Parietal lobe (tissue), 2 donors: ENCODE results near the gene TACC3. TPM values are rescaled to one million over a fixed set of nuclear protein-coding genes. Genes with fewer than 3 reads are reported as not detected.

ENCODE experiments used
- small RNA-seq: library from RNA; depleted of rRNA; stranded (forward); fragments of <200 nt; gene quantifications from one replicate; pipeline ENCODE3, GENCODE V24; 2014; ENCODE audit warnings: low replicate concordance
- total RNA-seq: library from RNA; depleted of rRNA; stranded (reverse); fragments of >200 nt; gene quantifications from one replicate; pipeline ENCODE4 v1.2.3, GENCODE V29; 2014

Gene TACC3
- total RNA-seq, result 4.7 TPM

DNA sequence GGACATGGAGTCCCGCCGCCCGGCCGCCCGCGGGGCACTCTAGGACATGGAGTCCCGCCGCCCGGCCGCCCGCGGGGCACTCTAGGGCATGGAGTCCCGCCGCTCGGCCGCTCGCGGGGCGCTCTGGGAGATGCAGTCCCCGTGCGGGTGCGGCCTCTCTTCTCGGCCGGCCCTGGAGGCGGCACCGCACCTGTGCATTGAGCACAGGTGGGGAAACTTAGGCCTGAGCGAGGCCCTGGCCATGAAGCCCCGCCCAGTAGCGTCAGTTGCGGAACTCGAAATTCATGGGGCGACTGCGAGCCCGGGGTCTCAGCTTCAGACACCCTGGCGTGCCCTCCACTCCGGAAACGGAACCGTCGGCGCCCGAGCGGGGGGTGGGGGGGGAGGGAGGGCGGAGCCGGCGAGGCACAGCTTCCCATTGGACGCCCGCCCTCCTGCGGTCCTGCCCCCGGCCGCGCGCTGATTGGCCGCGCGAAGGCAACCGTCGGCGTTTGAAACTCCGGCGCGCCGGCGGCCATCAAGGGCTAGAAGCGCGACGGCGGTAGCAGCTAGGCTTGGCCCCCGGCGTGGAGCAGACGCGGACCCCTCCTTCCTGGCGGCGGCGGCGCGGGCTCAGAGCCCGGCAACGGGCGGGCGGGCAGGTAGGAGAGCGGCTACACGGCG, at the start of gene TACC3, which contains the start of gene TMEM129:
Gene TACC3 (plus strand): TSS at position 519 of the 663 bp plus-strand sequence. CDS start 1,901 bp downstream, outside the sequence.
Gene TMEM129 (minus strand): TSS at position 321 of the 663 bp plus-strand sequence. CDS start 486 bp downstream, outside the sequence.

DNA sequence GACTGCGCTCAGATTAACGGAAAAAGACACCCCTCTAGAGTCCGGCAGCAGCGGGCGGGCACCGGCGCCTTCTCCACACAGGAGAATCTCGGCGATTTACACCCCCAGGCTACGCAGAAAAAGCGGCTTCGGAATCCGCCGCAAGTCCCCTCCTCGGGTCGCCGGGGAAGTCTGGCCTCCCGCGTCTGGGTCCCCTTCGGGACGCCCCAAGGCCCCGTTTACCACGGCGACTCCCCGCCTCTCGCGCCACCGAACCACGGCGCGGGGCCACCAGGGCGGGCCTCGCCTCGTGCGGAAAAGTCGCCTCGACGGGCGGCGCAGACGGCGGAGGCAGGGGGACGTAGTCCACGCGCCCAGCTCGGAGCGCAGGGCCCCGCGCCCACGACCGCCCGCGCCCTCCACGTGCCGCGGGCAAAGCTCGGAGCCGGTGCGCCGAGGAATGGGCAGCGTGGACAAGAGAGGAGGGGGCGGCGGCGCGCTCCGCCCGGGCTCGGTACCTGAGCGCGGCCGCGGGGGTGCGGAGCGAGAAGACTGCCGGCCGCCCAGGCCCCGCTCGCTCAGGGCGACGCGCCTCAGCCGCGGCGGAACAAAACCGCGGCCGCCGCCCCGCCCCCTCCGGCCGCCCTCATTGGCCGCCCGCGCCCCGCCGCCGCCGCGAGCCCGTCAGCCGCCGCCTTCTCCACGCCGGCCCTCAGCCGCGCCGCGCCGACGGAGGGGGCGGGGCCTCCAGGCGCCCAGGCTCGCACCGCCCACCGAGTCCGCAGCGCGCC, 37.4 kb upstream of the TACC3 start, which contains the start of gene FAM53A:
Gene FAM53A (minus strand): TSS at position 578 of the 770 bp plus-strand sequence. CDS start 15,572 bp downstream, outside the sequence.

DNA sequence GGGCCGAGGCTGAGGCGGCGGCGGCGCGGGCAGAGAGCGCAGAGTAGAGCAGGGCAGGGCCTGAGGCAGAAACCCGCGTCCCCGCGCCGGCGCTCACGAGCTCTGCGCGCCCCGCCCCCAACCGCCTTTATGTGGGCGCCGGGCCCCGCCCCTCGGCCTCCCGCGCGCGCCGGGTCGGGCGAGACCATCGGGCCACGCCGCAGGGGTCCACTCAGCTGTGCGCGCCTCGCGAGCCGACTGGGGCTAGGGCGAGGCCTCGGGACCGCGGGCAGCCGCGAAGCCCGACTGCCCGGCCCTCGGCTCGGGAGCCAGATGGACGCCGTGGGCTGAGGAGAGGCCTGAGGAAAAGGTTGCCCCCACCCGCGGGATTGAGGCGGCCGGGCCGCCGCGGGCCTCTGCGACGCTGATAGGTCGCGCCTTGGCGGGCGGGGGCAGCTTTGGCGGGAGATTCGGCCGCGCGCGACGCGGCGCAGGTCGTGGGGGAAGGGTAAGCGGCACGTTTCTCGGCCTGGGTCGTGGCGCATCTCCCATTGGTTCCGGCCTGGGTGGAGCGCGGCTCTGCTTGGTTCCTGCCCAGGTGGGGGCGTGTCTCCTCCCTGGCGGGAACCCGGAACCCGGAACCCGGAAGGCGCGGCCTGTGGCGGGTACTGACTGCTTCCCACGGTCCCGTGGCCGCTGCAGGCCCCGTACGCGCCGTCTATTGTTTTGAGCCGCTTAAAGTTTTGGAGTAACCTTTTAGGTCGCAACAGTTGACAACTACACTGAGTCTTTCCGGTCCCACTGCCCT, 8.9 kb upstream of the TACC3 start, which contains the start of gene SLBP:
Gene SLBP (minus strand): TSS at position 104 of the 787 bp plus-strand sequence. CDS start 131 bp downstream, outside the sequence.

DNA sequence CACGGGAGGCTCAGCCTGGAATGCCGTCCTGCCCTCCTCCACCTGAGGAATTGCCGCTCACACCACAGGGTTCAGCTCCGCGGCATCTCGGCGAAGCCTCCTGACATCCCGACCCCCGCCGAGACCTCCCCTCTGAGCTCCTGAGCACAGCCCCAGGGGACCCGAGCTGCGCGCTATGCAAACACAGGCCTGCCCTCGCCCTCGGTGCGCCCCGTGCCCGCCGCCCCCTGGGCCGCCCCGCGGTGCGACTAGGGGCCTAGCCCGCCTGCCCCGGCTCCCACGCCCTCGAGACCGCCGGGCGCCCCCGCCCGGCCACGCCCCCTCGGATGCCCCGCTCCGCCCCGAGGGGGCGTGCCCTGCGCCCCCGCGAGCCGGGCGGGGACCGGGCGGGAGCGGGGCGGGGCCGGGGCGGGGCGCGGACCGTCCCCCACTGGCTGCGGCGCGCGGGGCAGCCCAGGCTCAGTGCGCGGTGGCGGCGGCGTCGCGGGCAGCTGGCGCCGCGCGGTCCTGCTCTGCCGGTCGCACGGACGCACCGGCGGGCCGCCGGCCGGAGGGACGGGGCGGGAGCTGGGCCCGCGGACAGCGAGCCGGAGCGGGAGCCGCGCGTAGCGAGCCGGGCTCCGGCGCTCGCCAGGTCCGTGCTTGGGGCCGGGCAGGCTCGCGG, 71.6 kb downstream of the TACC3 start, which contains the start of gene FGFR3:
Gene FGFR3 (plus strand): TSS at position 462 of the 664 bp plus-strand sequence. CDS start 642 bp downstream, outside the sequence.

Small RNA genes within 50 kb of the gene (small RNA-seq; reads per million reads assigned to genes)
- not detected for gene RF00019

Other genes starting within 250 kb of the TACC3 start
- gene FAM53A, start 37.2 kb upstream of the TACC3 start, total RNA-seq, result 0.63 TPM
- gene SLBP, start 9.2 kb upstream of the TACC3 start, total RNA-seq, result 39.1 TPM
- 15.0 TPM for gene TMEM129, start 198 bp upstream of the TACC3 start, total RNA-seq
- 13.8 TPM for gene FGFR3, start 71.8 kb downstream of the TACC3 start, total RNA-seq
- gene LETM1, start 134.6 kb downstream of the TACC3 start, total RNA-seq, result 91.4 TPM
- 162 TPM for gene NSD2, start 149.9 kb downstream of the TACC3 start, total RNA-seq